MM.1S (cell line): Measurements from ENCODE around the gene MRPL27.

Experiments used
- DNase-seq: peaks from one replicate; pipeline ENCODE4 v3.0.0-alpha.2; 2015
- H2AFZ ChIP-seq: fragments of 300-600 bp; sonication (generic); 2 replicates; pipeline ENCODE4 v1.6.0; 2016; ENCODE audit warnings: antibody characterized with exemption, low read length
- H3F3A ChIP-seq: fragments of 300-600 bp; sonication (generic); 2 replicates; pipeline ENCODE4 v1.6.1; 2016; ENCODE audit warnings: mild to moderate bottlenecking, antibody characterized with exemption, low read length, moderate library complexity, mixed read lengths; ENCODE audit not compliant: insufficient read depth
- H3K27ac ChIP-seq: fragments of 300-600 bp; sonication (generic); 2 replicates; pipeline ENCODE4 v1.5.1; 2016; ENCODE audit warnings: mild to moderate bottlenecking, low read length
- H3K27me3 ChIP-seq: fragments of 300-600 bp; sonication (generic); replicated peaks from 2 replicates; pipeline ENCODE4 v1.6.0; 2016; ENCODE audit warnings: low read length; ENCODE audit not compliant: insufficient read depth
- H3K36me3 ChIP-seq: fragments of 300-600 bp; sonication (generic); replicated peaks from 2 replicates; pipeline ENCODE4 v1.6.1; 2016; ENCODE audit warnings: mild to moderate bottlenecking, low read length, mixed read lengths; ENCODE audit not compliant: insufficient read depth
- H3K4me1 ChIP-seq: fragments of 300-600 bp; sonication (generic); 2 replicates; pipeline ENCODE4 v1.6.1; 2016; ENCODE audit warnings: low read length, mixed read lengths
- H3K4me2 ChIP-seq: fragments of 300-600 bp; sonication (generic); 2 replicates; pipeline ENCODE4 v1.6.0; 2016; ENCODE audit warnings: low read depth, low read length
- H3K4me3 ChIP-seq: fragments of 300-600 bp; sonication (generic); 2 replicates; pipeline ENCODE4 v1.5.1; 2016; ENCODE audit warnings: low read length, mixed read lengths
- H3K79me2 ChIP-seq: fragments of 300-600 bp; sonication (generic); 2 replicates; pipeline ENCODE4 v1.6.1; 2016; ENCODE audit warnings: mixed run types, low read length, mixed read lengths
- H3K9ac ChIP-seq: fragments of 300-600 bp; sonication (generic); 2 replicates; pipeline ENCODE4 v1.6.1; 2016; ENCODE audit warnings: low read length, mixed read lengths
- H3K9me2 ChIP-seq: fragments of 300-600 bp; sonication (generic); replicated peaks from 2 replicates; pipeline ENCODE4 v1.6.1; 2016; ENCODE audit warnings: mild to moderate bottlenecking, low read length, mixed read lengths; ENCODE audit not compliant: insufficient read depth
- H3K9me3 ChIP-seq: fragments of 300-600 bp; sonication (generic); replicated peaks from 2 replicates; pipeline ENCODE4 v1.6.1; 2016; ENCODE audit warnings: mild to moderate bottlenecking, low read length, mixed read lengths; ENCODE audit not compliant: insufficient read depth
- H4K20me1 ChIP-seq: fragments of 300-600 bp; sonication (generic); 2 replicates; pipeline ENCODE4 v1.6.1; 2016; ENCODE audit warnings: mild to moderate bottlenecking, low read length, moderate library complexity, mixed read lengths; ENCODE audit not compliant: insufficient read depth
- EZH2 ChIP-seq: fragments of 300-600 bp; sonication (generic); optimal IDR thresholded peaks from 2 replicates; pipeline ENCODE3; 2017; ENCODE audit warnings: low read depth, mild to moderate bottlenecking, antibody characterized with exemption, low read length, mixed read lengths
- EZH2phosphoT487 ChIP-seq: fragments of 300-600 bp; sonication (generic); IDR thresholded peaks from 2 replicates; pipeline ENCODE4 v1.6.1; 2018; ENCODE audit warnings: antibody characterized with exemption, low read length
- TF ChIP-seq, protein P1 (sequence below): fragments of 300-600 bp; sonication (generic); IDR thresholded peaks from 2 replicates; pipeline ENCODE4 v1.5.1; 2016; ENCODE audit warnings: antibody characterized with exemption, low read length, mixed read lengths

The MRPL27 gene

GRCh38 chr17:50389534-50389933 is 16.6 kb upstream of the MRPL27 start:
- Histone ChIP-seq H3K27me3 (no peaks in the 10 kb centered on the region), H3K4me1 (peaks cover 27% of the 10 kb centered on the region), H3K4me2 (no peak overlapping the region), H3K4me3 (no peak overlapping the region), H2AFZ (no peak overlapping the region), H3K27ac (no peak overlapping the region), H3K36me3 (peaks cover 45% of the 10 kb centered on the region), H3K9me2 (no peaks in the 10 kb centered on the region), H3K79me2 (peaks cover 60% of the 10 kb centered on the region), H4K20me1 (no peaks in the 10 kb centered on the region), H3F3A (peaks cover 23% of the 10 kb centered on the region; the same call in 1 of the 2 replicates), H3K9me3 (no peaks in the 10 kb centered on the region), H3K9ac (no peak overlapping the region)
- TF ChIP-seq EZH2, result no peak
- TF ChIP-seq, protein P1, sequence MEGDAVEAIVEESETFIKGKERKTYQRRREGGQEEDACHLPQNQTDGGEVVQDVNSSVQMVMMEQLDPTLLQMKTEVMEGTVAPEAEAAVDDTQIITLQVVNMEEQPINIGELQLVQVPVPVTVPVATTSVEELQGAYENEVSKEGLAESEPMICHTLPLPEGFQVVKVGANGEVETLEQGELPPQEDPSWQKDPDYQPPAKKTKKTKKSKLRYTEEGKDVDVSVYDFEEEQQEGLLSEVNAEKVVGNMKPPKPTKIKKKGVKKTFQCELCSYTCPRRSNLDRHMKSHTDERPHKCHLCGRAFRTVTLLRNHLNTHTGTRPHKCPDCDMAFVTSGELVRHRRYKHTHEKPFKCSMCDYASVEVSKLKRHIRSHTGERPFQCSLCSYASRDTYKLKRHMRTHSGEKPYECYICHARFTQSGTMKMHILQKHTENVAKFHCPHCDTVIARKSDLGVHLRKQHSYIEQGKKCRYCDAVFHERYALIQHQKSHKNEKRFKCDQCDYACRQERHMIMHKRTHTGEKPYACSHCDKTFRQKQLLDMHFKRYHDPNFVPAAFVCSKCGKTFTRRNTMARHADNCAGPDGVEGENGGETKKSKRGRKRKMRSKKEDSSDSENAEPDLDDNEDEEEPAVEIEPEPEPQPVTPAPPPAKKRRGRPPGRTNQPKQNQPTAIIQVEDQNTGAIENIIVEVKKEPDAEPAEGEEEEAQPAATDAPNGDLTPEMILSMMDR, result no peak
- no peak for TF ChIP-seq EZH2phosphoT487
- no peak for DNase-seq

DNA sequence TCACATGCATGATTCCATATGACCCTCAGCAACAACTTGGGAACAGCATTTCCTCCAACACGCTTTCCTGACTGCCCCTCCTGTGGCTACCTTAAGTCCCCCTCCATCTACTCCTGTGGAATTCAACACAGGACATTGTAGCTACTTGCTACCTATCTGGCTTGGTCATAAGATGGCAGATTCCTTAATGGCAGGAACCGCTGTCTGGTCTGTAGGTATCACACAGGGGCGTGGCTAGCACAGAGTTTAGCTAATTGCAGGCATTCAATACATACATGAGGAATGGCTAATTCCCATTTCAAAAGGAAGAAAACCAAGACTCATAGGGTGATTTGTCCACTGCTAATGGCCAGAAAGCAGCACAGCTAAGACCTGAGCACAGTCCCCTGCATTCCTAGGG is 15.7 kb upstream of the MRPL27 start:
- Histone ChIP-seq H3K79me2 (peaks cover 52% of the 10 kb centered on the region), H3K9me2 (no peaks in the 10 kb centered on the region), H3K9ac (no peak overlapping the region)

GRCh38 chr17:50386510-50386909 is 13.5 kb upstream of the MRPL27 start:
- Histone ChIP-seq H3K79me2 (peaks cover 37% of the 10 kb centered on the region), H3K9me2 (no peaks in the 10 kb centered on the region), H3K4me2 (no peak overlapping the region), H3K4me1 (peaks cover 8% of the 10 kb centered on the region), H2AFZ (no peak overlapping the region), H3K9ac (no peak overlapping the region), H3K27me3 (no peaks in the 10 kb centered on the region), H3F3A (no peaks in the 10 kb centered on the region), H3K36me3 (peaks cover 23% of the 10 kb centered on the region), H3K9me3 (no peaks in the 10 kb centered on the region), H3K4me3 (no peak overlapping the region), H4K20me1 (no peaks in the 10 kb centered on the region), H3K27ac (no peak overlapping the region)
- TF ChIP-seq EZH2phosphoT487, result no peak
- no peak for TF ChIP-seq EZH2
- no peak for DNase-seq

More for the DNA sequence above, 15.7 kb upstream of the MRPL27 start:
- H3K4me2 ChIP-seq, result no peak overlapping the region
- H3K4me1 ChIP-seq, result peaks cover 27% of the 10 kb centered on the region
- H3K27me3 ChIP-seq, result no peaks in the 10 kb centered on the region
- TF ChIP-seq, protein P1, result no peak
- H3K36me3 ChIP-seq, result peaks cover 40% of the 10 kb centered on the region
- no peaks in the 10 kb centered on the region for H4K20me1 ChIP-seq
- H3K4me3 ChIP-seq, result no peak overlapping the region
- no peak overlapping the region for H3K27ac ChIP-seq
- no peak for DNase-seq
- no peak overlapping the region for H2AFZ ChIP-seq
- peaks cover 21% of the 10 kb centered on the region; the same call in 1 of the 2 replicates for H3F3A ChIP-seq
- H3K9me3 ChIP-seq, result no peaks in the 10 kb centered on the region

- Histone ChIP-seq H3K27ac (no peak overlapping the region), H3F3A (no peaks in the 10 kb centered on the region; the same call in 1 of the 2 replicates), H3K27me3 (no peaks in the 10 kb centered on the region), H3K9me3 (no peaks in the 10 kb centered on the region), H3K36me3 (peaks cover 25% of the 10 kb centered on the region), H3K9ac (no peak overlapping the region), H2AFZ (no peak overlapping the region), H3K79me2 (peaks cover 6% of the 10 kb centered on the region), H3K4me1 (no peaks in the 10 kb centered on the region), H3K9me2 (no peaks in the 10 kb centered on the region), H3K4me3 (no peak overlapping the region), H4K20me1 (no peaks in the 10 kb centered on the region), H3K4me2 (no peak overlapping the region)
- TF ChIP-seq EZH2phosphoT487, result no peak
- TF ChIP-seq, protein P1, result no peak
- no peak for TF ChIP-seq EZH2
- no peak for DNase-seq
These were observed 9.9 kb upstream of the MRPL27 start for GRCh38 chr17:50382931-50383330.
